Measurements from ENCODE around the gene SOX2.
A peak's percentile ranks its signal among the peaks of the same experiment; 100 is the strongest.

SOX2 gene

GRCh38 chr3:181705086-181705480 lies 6.6 kb upstream of the SOX2 start:
- DNase-seq = no peak

GRCh38 chr3:181707980-181708379 lies 3.7 kb upstream of the SOX2 start:
- no peak for DNase-seq

GRCh38 chr3:181709537-181710279 lies 2.0 kb upstream of the SOX2 start:
- DNase-seq = peak; percentile 50

DNA sequence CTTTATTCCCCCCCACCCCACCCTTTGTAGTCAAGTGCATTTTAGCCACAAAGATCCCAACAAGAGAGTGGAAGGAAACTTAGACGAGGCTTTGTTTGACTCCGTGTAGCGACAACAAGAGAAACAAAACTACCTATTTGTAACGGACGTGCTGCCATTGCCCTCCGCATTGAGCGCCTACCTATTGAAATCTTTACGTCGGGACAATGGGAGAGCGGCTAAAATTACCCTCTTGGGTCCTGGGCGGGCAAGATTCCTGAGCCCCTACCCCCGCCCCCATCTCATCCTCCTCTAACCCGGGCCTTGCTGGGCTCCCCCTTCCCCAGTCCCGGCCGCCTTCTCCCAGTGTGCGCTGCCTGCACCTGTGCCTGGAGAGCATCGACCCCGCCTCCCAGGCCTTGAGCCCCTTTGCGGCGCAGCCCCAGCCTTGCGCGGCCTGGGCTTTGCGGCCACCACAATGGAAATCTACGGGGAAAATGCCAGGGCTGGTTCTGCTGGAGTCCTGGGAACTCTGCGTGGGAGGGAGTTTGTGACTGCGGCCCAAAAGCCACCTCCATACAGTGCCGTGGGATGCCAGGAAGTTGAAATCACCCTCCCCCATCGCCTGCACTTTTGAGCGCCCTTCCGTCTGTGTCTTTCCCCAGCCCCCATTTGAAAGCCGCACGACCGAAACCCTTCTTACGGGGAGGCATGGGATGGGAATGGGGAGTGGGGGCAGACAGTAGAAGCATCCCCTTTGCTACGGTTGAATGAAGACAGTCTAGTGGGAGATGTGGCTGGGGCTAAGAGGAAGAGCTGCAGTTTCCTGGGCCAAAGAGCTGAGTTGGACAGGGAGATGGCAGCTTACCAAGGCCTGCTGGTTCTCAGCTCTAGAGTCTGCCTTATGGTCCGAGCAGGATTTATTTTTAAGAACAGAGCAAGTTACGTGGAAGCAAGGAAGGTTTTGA lies 1.1 kb upstream of the SOX2 start:
- DNase-seq = no peak

- DNase-seq = no peak
Measured at GRCh38 chr3:181712226-181712552, 464 bp downstream of the SOX2 start.

DNA sequence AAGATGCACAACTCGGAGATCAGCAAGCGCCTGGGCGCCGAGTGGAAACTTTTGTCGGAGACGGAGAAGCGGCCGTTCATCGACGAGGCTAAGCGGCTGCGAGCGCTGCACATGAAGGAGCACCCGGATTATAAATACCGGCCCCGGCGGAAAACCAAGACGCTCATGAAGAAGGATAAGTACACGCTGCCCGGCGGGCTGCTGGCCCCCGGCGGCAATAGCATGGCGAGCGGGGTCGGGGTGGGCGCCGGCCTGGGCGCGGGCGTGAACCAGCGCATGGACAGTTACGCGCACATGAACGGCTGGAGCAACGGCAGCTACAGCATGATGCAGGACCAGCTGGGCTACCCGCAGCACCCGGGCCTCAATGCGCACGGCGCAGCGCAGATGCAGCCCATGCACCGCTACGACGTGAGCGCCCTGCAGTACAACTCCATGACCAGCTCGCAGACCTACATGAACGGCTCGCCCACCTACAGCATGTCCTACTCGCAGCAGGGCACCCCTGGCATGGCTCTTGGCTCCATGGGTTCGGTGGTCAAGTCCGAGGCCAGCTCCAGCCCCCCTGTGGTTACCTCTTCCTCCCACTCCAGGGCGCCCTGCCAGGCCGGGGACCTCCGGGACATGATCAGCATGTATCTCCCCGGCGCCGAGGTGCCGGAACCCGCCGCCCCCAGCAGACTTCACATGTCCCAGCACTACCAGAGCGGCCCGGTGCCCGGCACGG lies 991 bp downstream of the SOX2 start:
- no peak for DNase-seq

DNA sequence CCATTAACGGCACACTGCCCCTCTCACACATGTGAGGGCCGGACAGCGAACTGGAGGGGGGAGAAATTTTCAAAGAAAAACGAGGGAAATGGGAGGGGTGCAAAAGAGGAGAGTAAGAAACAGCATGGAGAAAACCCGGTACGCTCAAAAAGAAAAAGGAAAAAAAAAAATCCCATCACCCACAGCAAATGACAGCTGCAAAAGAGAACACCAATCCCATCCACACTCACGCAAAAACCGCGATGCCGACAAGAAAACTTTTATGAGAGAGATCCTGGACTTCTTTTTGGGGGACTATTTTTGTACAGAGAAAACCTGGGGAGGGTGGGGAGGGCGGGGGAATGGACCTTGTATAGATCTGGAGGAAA lies 1.5 kb downstream of the SOX2 start:
- no peak for DNase-seq

DNA sequence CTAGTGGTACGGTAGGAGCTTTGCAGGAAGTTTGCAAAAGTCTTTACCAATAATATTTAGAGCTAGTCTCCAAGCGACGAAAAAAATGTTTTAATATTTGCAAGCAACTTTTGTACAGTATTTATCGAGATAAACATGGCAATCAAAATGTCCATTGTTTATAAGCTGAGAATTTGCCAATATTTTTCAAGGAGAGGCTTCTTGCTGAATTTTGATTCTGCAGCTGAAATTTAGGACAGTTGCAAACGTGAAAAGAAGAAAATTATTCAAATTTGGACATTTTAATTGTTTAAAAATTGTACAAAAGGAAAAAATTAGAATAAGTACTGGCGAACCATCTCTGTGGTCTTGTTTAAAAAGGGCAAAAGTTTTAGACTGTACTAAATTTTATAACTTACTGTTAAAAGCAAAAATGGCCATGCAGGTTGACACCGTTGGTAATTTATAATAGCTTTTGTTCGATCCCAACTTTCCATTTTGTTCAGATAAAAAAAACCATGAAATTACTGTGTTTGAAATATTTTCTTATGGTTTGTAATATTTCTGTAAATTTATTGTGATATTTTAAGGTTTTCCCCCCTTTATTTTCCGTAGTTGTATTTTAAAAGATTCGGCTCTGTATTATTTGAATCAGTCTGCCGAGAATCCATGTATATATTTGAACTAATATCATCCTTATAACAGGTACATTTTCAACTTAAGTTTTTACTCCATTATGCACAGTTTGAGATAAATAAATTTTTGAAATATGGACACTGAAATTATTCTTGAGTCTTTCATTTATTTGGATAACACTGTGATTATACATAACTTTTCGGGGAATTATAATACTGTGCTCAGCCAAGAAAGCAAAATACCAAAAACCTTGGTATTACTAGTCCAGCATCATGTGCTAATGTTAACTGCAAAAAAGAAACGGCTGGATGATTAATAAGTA lies 2.2 kb downstream of the SOX2 start:
- DNase-seq = no peak

- no peak for DNase-seq
Measured at GRCh38 chr3:181715571-181716340, 4.0 kb downstream of the SOX2 start.

DNA sequence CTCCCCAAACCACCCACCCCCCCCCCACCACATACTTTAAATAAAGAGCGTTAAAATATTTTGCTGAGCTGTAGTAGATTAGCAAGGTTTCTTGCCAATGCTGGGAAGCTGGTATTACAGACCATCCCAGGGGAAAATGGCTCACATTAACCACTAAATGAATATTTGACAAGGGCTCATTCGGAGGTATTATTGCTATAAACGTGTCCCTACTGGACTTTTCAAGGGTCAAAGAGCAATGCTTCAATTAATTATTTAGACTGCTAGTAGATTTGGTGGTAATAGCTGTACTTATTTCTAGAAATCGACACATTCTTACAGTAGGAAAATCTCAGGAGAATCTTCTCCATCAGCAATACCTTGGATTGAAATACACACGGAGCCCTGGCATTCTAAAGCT lies 5.2 kb downstream of the SOX2 start:
- DNase-seq = no peak

DNA sequence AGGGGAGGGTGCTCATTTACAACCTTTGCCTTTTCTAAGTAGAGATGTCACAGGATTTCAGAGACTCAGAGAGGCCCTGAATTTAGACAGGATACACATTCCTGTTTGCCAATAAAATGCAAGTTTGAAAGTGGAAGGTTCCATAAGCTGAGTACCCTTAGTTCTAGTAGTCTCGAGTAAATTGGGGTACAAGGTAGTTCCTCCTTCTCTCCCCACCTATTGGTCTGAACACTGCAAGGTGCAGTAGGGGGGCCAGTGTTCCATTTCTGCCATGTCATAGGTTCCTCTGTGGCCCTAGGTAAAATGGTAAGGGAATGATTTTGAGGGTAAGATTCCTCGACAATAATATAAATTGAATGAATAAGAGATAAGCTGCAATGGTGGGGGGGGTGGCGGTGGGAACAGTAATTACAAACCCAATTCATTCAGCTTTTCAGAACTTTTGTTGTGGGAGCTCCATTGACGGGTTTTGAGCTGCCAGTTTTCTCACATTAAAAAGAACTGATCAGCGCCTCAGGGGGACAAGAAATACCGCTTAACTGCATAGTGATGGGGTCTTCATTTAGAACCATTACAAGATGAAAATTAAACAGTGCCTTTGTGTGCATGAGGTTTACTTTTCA lies 5.9 kb downstream of the SOX2 start:
- DNase-seq = no peak

GRCh38 chr3:181718369-181718768 lies 6.6 kb downstream of the SOX2 start:
- DNase-seq = no peak

DNA sequence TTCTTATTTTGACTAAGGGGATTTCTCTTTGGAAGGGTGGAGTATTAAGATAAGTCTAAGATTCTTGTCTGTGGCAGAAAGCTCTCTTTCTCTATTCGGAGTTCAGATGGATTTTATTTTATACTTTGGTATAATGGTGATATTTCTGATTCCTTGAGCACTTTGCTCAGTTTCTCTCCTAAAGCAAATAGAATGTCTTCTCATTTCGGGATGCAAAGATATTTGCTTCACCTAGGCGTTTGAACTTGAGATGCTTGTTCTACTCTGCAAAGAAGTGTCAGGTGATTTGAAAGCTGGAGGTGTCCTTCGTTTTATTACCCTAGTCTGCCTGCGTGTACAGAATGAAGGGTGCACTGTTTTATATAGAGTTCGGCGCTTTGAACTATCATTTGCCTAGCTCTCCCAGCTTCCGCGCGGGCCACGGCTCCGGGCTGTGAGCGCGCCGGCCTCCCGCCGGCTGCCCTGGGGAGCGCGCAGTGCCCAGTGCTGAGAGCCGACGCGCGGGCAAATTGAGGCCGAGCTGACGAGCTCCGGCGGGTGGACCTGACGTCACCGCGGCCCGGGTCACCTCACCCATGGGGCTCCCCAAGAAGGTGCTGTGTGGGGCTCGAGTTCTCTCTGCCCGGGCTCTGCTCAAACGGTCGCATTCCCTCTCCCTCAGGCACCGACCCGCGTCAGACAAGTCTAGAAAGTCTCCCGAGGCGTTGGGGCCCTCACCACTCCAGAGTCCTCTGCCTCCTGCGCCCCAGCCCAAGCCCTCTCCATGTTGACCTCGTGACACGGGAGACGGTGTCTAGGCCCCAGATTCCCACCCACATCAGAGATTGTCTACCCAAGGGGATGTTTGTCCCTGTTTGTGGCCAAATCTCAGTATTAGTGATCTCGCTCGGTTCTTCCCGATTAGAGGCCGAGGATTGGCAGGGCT lies 7.5 kb downstream of the SOX2 start:
- no peak for DNase-seq

- no peak for DNase-seq
Measured at GRCh38 chr3:181719991-181720680, 8.4 kb downstream of the SOX2 start.

DNA sequence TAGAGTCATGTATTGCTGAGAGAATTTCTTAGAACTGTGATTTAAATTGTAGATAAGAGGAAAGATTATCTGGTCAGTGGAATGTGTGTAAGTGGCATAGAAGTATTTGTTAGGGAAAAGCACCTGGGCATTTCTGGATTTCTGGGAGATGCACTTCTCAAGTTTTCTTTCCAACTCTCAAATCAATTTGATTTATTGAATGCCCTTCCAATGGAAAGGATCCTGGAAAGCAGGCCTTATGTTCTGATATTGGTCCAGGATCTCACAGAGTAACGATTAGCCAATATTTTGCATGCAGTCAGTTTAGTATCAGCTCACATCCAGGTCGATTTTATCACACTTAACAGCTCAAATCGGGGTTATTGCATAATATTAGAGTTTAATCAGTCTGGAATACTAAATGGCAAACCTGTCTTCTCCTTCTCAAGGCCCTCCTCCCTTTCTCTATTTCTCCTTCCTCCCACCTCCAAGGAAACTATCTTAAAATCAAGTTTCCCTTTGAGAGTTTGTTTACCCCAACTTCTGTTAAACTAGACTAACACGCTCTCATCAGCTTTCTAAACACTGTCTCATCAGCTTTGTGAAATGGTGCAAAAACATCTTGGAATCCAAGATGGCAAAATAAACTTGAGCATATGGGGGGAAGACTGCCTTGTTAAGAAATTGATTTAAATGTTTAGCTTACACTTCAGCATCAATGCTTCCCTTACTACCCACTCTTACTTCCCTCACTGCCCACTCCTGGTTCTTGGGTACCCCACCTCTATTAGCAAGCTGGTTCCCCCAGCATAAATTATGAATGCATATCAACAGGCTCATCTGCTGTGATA lies 9.5 kb downstream of the SOX2 start:
- DNase-seq = no peak

DNA sequence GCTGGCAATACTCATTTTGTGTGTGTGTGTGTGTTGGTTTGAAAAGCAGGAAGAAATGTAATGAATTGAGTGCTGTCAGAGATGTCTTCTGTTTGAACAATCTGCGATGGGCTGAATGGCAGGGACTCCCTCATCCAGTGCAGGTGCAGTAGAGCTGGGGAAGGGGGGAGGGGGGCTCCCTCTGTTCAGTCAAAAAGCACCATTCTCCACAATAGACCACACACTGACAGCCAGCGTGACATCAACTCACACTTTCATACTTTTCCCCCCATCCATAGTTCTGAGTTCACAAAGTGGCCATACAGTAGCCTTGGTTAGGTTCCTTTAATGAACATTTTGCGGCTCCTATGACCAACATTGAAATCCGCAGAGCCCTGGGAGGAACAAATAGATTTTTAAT lies 10.4 kb downstream of the SOX2 start:
- DNase-seq = no peak

- DNase-seq = no peak
Measured at GRCh38 chr3:181722766-181723425, 11.2 kb downstream of the SOX2 start.

DNA sequence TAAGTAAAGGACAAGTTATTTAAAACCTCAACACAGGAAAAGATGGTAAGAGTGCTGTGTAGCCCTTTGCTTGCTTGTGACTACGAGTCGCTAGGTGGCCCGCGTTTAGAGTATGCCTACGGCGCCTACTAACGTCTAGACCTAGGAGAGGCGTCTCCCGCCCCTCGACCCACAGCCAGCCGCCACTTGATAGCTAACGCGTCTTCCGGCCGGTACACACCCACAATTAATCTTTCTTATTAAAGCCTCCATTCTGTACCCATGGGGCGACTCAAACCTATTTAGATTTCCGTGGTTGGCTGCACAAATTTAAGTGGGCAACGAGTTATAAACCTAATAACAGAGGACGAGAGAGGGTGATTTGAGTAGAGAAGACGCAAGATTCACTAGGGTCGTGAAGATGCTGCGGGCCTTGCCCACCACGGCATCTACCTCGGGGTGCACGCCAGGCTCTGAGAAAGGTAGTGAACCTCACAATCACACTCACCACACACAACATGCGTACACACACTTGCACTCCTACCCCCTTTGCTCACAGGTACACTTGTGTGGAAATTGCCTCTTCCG lies 12.0 kb downstream of the SOX2 start:
- no peak for DNase-seq

All from activated naive CD4-positive, alpha-beta T cell treated with Interleukin-2 at 50 U/mL for 16 hours (primary cell).